Smooth muscle cell (in vitro differentiated cells): Measurements from ENCODE around the gene CABLES2. TPM values are rescaled to one million over a fixed set of nuclear protein-coding genes. Genes with fewer than 3 reads are reported as not detected.
A peak's percentile ranks its signal among the peaks of the same experiment; 100 is the strongest.

ENCODE experiments used
- DNase-seq: peaks from one replicate; lab custom pipeline; 2025; ENCODE audit not compliant: unreplicated experiment; lab: John Stamatoyannopoulos, UW
- H2AFZ ChIP-seq: fragments of 200-600 bp; sonication (generic); 2 replicates; pipeline ENCODE4 v1.6.0; 2016; ENCODE audit warnings: antibody characterized with exemption, low read depth, mild to moderate bottlenecking
- H3F3A ChIP-seq: fragments of 200-600 bp; sonication (generic); 2 replicates; pipeline ENCODE4 v1.6.0; 2017; ENCODE audit warnings: antibody characterized with exemption, low read depth
- H3K27ac ChIP-seq: fragments of 200-600 bp; sonication (generic); 2 replicates; pipeline ENCODE4 v1.5.1; 2016; ENCODE audit warnings: low read depth, mild to moderate bottlenecking
- H3K27me3 ChIP-seq: fragments of 200-600 bp; sonication (generic); 2 replicates; pipeline ENCODE4 v1.6.1; 2016; ENCODE audit warnings: low read depth, mild to moderate bottlenecking
- H3K36me3 ChIP-seq: fragments of 200-600 bp; sonication (generic); 2 replicates; pipeline ENCODE4 v1.5.1; 2016; ENCODE audit warnings: low read depth
- H3K4me1 ChIP-seq: fragments of 200-600 bp; sonication (generic); 2 replicates; pipeline ENCODE4 v1.5.1; 2016; ENCODE audit warnings: low read depth
- H3K4me2 ChIP-seq: fragments of 200-600 bp; sonication (generic); 2 replicates; pipeline ENCODE4 v1.6.0; 2016; ENCODE audit warnings: mild to moderate bottlenecking
- H3K4me3 ChIP-seq: fragments of 200-600 bp; sonication (generic); 2 replicates; pipeline ENCODE4 v1.5.1; 2016; ENCODE audit warnings: mild to moderate bottlenecking
- H3K79me2 ChIP-seq: fragments of 200-600 bp; sonication (generic); 2 replicates; pipeline ENCODE4 v1.6.0; 2016; ENCODE audit warnings: low read depth, mild to moderate bottlenecking
- H3K9ac ChIP-seq: fragments of 200-600 bp; sonication (generic); 2 replicates; pipeline ENCODE4 v1.6.0; 2016; ENCODE audit warnings: low read depth
- H3K9me3 ChIP-seq: fragments of 200-600 bp; sonication (generic); replicated peaks from 2 replicates; pipeline ENCODE4 v1.5.1; 2016; ENCODE audit warnings: low read depth
- H4K20me1 ChIP-seq: fragments of 200-600 bp; sonication (generic); 2 replicates; pipeline ENCODE4 v1.6.0; 2016; ENCODE audit warnings: low read depth
- CTCF ChIP-seq: fragments of 200-600 bp; sonication (generic); IDR thresholded peaks from 2 replicates; pipeline ENCODE4 v1.5.1; 2017; ENCODE audit warnings: borderline replicate concordance, mild to moderate bottlenecking, antibody characterized with exemption; ENCODE audit not compliant: insufficient read depth, poor library complexity, severe bottlenecking
- WGBS: methylation state at CpG from one replicate; pipeline ENCODE4 v1.1.7; 2016; ENCODE audit warnings: low lambda C conversion rate; 5-methylcytosine and 5-hydroxymethylcytosine counted together
- polyA plus RNA-seq: library from polyadenylated mRNA; unstranded; fragments of >200 nt; fragmentation: Nextera tagmentation; extraction: Ambion mirVana; gene quantifications from 2 replicates; pipeline ENCODE4 v1.2.1, GENCODE V29; 2016
- total RNA-seq: library from RNA; depleted of rRNA; stranded (reverse); fragments of >200 nt; gene quantifications from 2 replicates; pipeline ENCODE4 v1.2.3, GENCODE V29; 2014

CABLES2 gene
- total and polyA plus RNA-seq, 2 experiments from 2014 or later, result 7.4 to 7.6 TPM

- Histone ChIP-seq H3K36me3 (no peaks in the 10 kb centered on the region), H3K27ac (no peak overlapping the region), H3K79me2 (peaks cover 14% of the 10 kb centered on the region), H3K4me1 (peaks cover 79% of the 10 kb centered on the region), H3K27me3 (no peaks in the 10 kb centered on the region), H4K20me1 (peaks cover 55% of the 10 kb centered on the region), H3K9me3 (no peaks in the 10 kb centered on the region), H3K9ac (peak overlapping the region; percentile 66), H2AFZ (no peak overlapping the region), H3K4me3 (peak overlapping the region; percentile 82), H3K4me2 (peak overlapping the region; percentile 99), H3F3A (no peaks in the 10 kb centered on the region)
- no peak for DNase-seq
- TF ChIP-seq CTCF, result no peak
- 1% methylated on average over 47 of the region's 72 CpGs for WGBS
Measured at GRCh38 chr20:62366370-62367135, 40.5 kb downstream of the CABLES2 start.

- Histone ChIP-seq H3K27ac (peak overlapping the region; percentile 47), H3K79me2 (peaks cover 14% of the 10 kb centered on the region), H4K20me1 (peaks cover 61% of the 10 kb centered on the region), H3K4me1 (peaks cover 85% of the 10 kb centered on the region), H3K9me3 (no peaks in the 10 kb centered on the region), H3K27me3 (no peaks in the 10 kb centered on the region), H3F3A (no peaks in the 10 kb centered on the region), H3K4me2 (peak overlapping the region; percentile 99), H2AFZ (no peak overlapping the region), H3K9ac (peak overlapping the region; percentile 66), H3K36me3 (no peaks in the 10 kb centered on the region), H3K4me3 (peak overlapping the region; percentile 82)
- 10% methylated on average over 10 of the region's 10 CpGs for WGBS
- no peak for TF ChIP-seq CTCF
- DNase-seq, result no peak
Measured at GRCh38 chr20:62365814-62366369, 41.2 kb downstream of the CABLES2 start.

GRCh38 chr20:62364911-62365736, 42.0 kb downstream of the CABLES2 start:
- H3K4me2 ChIP-seq, result peak overlapping the region; percentile 99
- peak overlapping the region; percentile 82 for H3K4me3 ChIP-seq
- H3K9ac ChIP-seq, result no peak overlapping the region
- peaks cover 64% of the 10 kb centered on the region for H4K20me1 ChIP-seq
- H3K36me3 ChIP-seq, result no peaks in the 10 kb centered on the region
- TF ChIP-seq CTCF, result no peak
- WGBS, result 87% methylated on average over 27 of the region's 27 CpGs
- H3K27ac ChIP-seq, result peak overlapping the region; percentile 47
- no peaks in the 10 kb centered on the region for H3K27me3 ChIP-seq
- no peaks in the 10 kb centered on the region for H3F3A ChIP-seq
- H2AFZ ChIP-seq, result no peak overlapping the region
- peaks cover 14% of the 10 kb centered on the region for H3K79me2 ChIP-seq
- H3K9me3 ChIP-seq, result no peaks in the 10 kb centered on the region
- H3K4me1 ChIP-seq, result peaks cover 77% of the 10 kb centered on the region
- DNase-seq, result no peak
